IPS-11a (cell line): ENCODE measurements around the gene TRIM24.
"Not testable (repeated sequence)": the region's sequence is repeated elsewhere in the genome, so short reads cannot be mapped to it uniquely, and the experiment has no call there.

Experiments
- H3K4me3 ChIP-seq: one replicate; pipeline ENCODE4 v1.5.1; 2013; ENCODE audit warnings: low read depth, low read length, control low read depth

TRIM24 gene

GRCh38 chr7:138525757-138526156 lies 65.7 kb downstream of the TRIM24 start:
- H3K4me3 ChIP-seq = no peak overlapping the region

- no peak overlapping the region for H3K4me3 ChIP-seq
These were observed 67.7 kb downstream of the TRIM24 start for GRCh38 chr7:138527746-138528223.

- H3K4me3 ChIP-seq = not testable (repeated sequence)
These were observed 76.8 kb downstream of the TRIM24 start for GRCh38 chr7:138536833-138537232.

- no peak overlapping the region for H3K4me3 ChIP-seq
These were observed 78.5 kb downstream of the TRIM24 start for GRCh38 chr7:138538518-138538917.

- H3K4me3 ChIP-seq = no peak overlapping the region
These were observed 79.1 kb downstream of the TRIM24 start for GRCh38 chr7:138538997-138539644.

GRCh38 chr7:138542183-138542582 lies 82.1 kb downstream of the TRIM24 start:
- H3K4me3 ChIP-seq = no peak overlapping the region

- no peak overlapping the region for H3K4me3 ChIP-seq
These were observed 83.7 kb downstream of the TRIM24 start for GRCh38 chr7:138543739-138544138.

- H3K4me3 ChIP-seq = no peak overlapping the region
These were observed 85.1 kb downstream of the TRIM24 start for GRCh38 chr7:138545123-138545522.

GRCh38 chr7:138546064-138546619 lies 86.1 kb downstream of the TRIM24 start:
- no peak overlapping the region for H3K4me3 ChIP-seq

GRCh38 chr7:138546829-138547228 lies 86.8 kb downstream of the TRIM24 start:
- no peak overlapping the region for H3K4me3 ChIP-seq

GRCh38 chr7:138549082-138549481 lies 89.0 kb downstream of the TRIM24 start:
- no peak overlapping the region for H3K4me3 ChIP-seq

- no peak overlapping the region for H3K4me3 ChIP-seq
These were observed 90.3 kb downstream of the TRIM24 start for GRCh38 chr7:138550337-138550736.

- no peak overlapping the region for H3K4me3 ChIP-seq
These were observed 91.0 kb downstream of the TRIM24 start for GRCh38 chr7:138551102-138551501.

- no peak overlapping the region for H3K4me3 ChIP-seq
These were observed 93.7 kb downstream of the TRIM24 start for GRCh38 chr7:138553805-138554204.

GRCh38 chr7:138554674-138555073 lies 94.6 kb downstream of the TRIM24 start:
- H3K4me3 ChIP-seq = no peak overlapping the region

GRCh38 chr7:138555684-138556083 lies 95.6 kb downstream of the TRIM24 start:
- no peak overlapping the region for H3K4me3 ChIP-seq

- no peak overlapping the region for H3K4me3 ChIP-seq
These were observed 96.9 kb downstream of the TRIM24 start for GRCh38 chr7:138556771-138557484.

- H3K4me3 ChIP-seq = no peak overlapping the region
These were observed 99.4 kb downstream of the TRIM24 start for GRCh38 chr7:138559448-138559847.

- H3K4me3 ChIP-seq = no peak overlapping the region
These were observed 103.7 kb downstream of the TRIM24 start for GRCh38 chr7:138563808-138564207.

GRCh38 chr7:138564365-138564764 lies 104.3 kb downstream of the TRIM24 start:
- H3K4me3 ChIP-seq = no peak overlapping the region

- no peak overlapping the region for H3K4me3 ChIP-seq
These were observed 105.0 kb downstream of the TRIM24 start for GRCh38 chr7:138565071-138565450.

GRCh38 chr7:138565451-138566114 lies 105.5 kb downstream of the TRIM24 start:
- no peak overlapping the region for H3K4me3 ChIP-seq
